SJSA1 (cell line): ENCODE results near the gene SUSD3. TPM values are rescaled to one million over a fixed set of nuclear protein-coding genes. Genes with fewer than 3 reads are reported as not detected.

Source experiments
- DNase-seq, 2 experiments: peaks; one replicate each; pipeline ENCODE4 v3.0.0-alpha.2; 2015 to 2020; ENCODE audit warnings: low spot score in 2 of 2, low read depth in 1 of 2
- H3K27ac ChIP-seq: fragments of 250-450 bp; sonication (Bioruptor Pico); 2 replicates; pipeline ENCODE4 v1.5.1; 2020; ENCODE audit warnings: mild to moderate bottlenecking, moderate library complexity
- H3K27me3 ChIP-seq: fragments of 250-450 bp; sonication (Bioruptor Pico); replicated peaks from 2 replicates; pipeline ENCODE4 v1.5.1; 2020; ENCODE audit warnings: mild to moderate bottlenecking, moderate library complexity
- H3K36me3 ChIP-seq: fragments of 250-450 bp; sonication (Bioruptor Pico); 2 replicates; pipeline ENCODE4 v1.5.1; 2020; ENCODE audit warnings: mild to moderate bottlenecking
- H3K4me1 ChIP-seq: fragments of 250-450 bp; sonication (Bioruptor Pico); replicated peaks from 2 replicates; pipeline ENCODE4 v1.6.1; 2021; ENCODE audit warnings: mild to moderate bottlenecking
- H3K4me3 ChIP-seq: fragments of 250-450 bp; sonication (Bioruptor Pico); 2 replicates; pipeline ENCODE4 v1.5.1; 2020; ENCODE audit warnings: mild to moderate bottlenecking
- H3K9me3 ChIP-seq: fragments of 250-450 bp; sonication (Bioruptor Pico); replicated peaks from 2 replicates; pipeline ENCODE4 v1.5.1; 2020; ENCODE audit warnings: mild to moderate bottlenecking
- total RNA-seq: library from RNA; depleted of rRNA; stranded (reverse); fragments of >200 nt; shearing (Covaris generic); gene quantifications from 2 replicates; pipeline ENCODE4 v1.2.3, GENCODE V29; 2014

Gene SUSD3
- total RNA-seq, 1 experiment from 2014 or later = not detected

DNA sequence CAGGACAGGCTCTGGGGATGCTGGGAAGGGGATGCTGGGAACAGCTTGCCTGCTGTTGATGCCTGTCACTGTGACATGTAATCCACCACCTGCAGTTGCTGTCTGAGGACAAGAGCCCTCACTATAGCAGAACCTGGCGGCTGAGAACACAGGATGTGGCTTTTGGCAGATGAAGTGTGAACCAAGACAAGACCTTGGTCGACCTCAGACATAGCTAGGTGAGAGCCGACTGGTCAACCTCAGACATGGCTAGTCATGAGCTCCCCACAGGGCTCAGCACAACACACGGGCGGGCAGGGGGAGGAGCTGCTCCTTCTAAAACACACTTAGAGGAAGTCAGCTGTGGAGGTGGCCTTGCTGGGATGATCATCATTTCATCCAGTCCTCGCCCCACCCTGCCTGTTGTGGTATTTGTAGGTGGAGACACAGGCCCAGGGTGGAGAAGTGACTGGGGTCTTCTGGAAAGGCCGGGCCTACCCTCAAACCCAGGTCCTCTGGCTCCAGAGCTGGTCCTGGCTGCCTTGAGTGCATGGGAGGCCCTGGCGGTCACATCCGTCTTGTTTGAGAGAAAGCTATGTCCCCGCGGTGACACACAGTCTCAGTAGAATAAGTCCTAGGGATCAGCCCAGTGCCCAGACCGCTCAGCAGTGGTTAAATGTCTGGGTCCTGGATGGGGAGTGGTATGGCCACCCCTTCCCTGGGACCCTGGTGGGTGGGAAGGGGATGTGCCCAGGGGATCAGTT lies 6.1 kb downstream of the SUSD3 start:
- no peaks in the 10 kb centered on the region for H3K27me3 ChIP-seq
- no peaks in the 10 kb centered on the region for H3K36me3 ChIP-seq
- H3K4me1 ChIP-seq = no peaks in the 10 kb centered on the region
- no peak for DNase-seq
- H3K9me3 ChIP-seq = no peaks in the 10 kb centered on the region
- H3K27ac ChIP-seq = no peak overlapping the region
- H3K4me3 ChIP-seq = no peak overlapping the region

DNA sequence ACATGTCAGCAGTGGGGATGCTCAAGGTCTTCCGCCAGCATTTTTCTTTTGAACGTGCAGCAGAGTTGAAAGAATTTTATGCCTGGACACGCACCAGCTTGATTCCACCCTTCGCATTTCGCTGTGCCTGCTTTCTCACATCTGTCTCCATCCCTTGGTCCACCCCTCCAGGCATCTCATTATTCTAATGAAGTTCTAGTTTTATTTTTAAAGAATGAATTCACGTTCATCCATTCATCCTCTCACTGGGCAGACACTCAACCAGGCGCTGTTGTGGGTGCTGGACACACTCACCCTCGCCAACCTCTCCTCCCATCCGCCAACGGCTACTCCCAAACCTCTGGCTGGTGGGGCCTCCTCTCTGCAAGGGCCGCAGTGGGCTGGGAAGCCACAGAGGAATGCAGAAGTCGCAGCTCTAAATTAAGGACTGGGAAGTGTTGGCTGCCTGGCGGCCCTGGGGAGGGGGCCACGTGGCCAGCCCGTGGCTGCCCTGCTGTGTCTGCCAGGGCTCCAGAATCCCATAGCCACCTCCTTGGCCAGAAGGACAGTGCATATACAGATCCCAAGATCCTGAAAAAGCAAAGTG lies 6.7 kb downstream of the SUSD3 start:
- no peak for DNase-seq
- Histone ChIP-seq H3K4me1 (no peaks in the 10 kb centered on the region), H3K27me3 (no peaks in the 10 kb centered on the region), H3K27ac (no peak overlapping the region), H3K4me3 (no peak overlapping the region), H3K9me3 (no peaks in the 10 kb centered on the region), H3K36me3 (no peaks in the 10 kb centered on the region)

DNA sequence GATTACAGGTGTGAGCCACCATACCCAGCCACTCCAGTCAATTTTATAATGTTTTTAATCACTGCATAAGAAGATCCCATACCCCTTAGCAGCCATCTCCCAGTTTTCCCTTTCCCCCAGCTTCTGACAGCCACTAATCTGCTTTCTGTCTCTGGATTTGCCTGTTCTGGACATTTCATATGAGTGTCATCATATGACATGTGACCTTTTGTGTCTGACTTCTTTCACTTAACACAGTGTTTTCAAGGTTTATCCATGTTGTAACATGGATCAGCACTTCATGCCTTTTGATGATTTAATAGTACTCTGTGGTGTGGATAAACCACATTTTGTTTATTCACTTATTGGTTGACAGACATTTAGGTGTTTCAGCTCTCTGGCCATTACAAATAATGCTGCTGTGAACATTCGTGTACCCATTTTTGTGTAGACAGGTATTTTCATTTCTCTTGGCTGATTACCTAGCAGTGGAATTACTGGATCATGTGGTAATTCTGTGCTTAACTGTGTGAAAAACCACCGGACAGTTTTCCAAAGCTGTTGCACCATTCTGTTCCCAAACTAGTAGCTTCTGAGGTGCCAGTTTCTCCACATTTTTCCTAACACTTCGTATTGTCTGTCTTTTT lies 8.6 kb downstream of the SUSD3 start:
- no peak for DNase-seq
- Histone ChIP-seq H3K4me1 (no peaks in the 10 kb centered on the region), H3K36me3 (no peaks in the 10 kb centered on the region), H3K27me3 (no peaks in the 10 kb centered on the region), H3K4me3 (no peak overlapping the region), H3K9me3 (no peaks in the 10 kb centered on the region), H3K27ac (no peak overlapping the region)

DNA sequence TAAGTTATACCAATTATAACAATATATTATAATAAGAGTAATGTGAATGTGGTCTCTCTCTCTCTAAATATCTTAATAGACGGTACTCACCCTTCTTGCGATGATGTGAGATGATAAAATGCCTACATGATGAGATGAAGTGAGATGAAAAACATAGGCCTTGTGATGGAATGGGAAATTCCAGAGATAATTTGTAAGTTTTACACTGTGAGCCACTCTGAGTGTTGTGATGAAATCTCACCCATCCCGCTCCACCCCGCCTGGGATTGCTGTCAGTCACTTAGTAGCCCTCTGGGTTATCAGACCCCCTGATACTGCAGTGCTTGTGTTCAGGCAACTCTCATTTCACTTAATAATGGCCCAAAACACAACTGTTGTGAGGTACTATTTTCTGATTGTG lies 10.5 kb downstream of the SUSD3 start:
- Histone ChIP-seq H3K27ac (no peak overlapping the region), H3K9me3 (no peaks in the 10 kb centered on the region), H3K27me3 (no peaks in the 10 kb centered on the region), H3K4me1 (0 out of 2 replicates have a peak, but pooled peaks cover 6% of the 10 kb centered on the region), H3K36me3 (no peaks in the 10 kb centered on the region), H3K4me3 (no peak overlapping the region)
- no peak for DNase-seq

DNA sequence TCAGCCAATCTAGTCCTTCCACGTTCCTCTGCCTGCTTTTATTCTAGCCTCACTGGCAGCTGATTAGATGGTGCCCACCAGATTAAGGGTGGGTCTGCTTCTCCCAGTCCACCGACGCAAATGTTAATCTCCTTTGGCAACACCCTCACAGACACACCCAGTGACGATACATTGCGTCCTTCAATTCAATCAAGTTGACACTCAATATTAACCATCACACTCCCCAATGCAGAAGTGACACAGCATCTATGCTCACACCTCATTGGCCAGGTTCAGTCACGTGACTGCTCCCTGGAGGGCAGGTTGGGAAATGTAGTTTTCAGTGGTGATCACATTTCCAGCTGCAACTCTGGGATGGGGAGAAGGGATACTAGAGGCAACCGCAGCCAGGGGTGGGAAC lies 13.0 kb downstream of the SUSD3 start:
- H3K9me3 ChIP-seq = no peaks in the 10 kb centered on the region
- no peak overlapping the region for H3K27ac ChIP-seq
- H3K36me3 ChIP-seq = no peaks in the 10 kb centered on the region
- H3K27me3 ChIP-seq = no peaks in the 10 kb centered on the region
- DNase-seq = no peak
- no peak overlapping the region for H3K4me3 ChIP-seq
- H3K4me1 ChIP-seq = 0 out of 2 replicates have a peak, but pooled peaks cover 6% of the 10 kb centered on the region

GRCh38 chr9:93072383-93072795 lies 13.9 kb downstream of the SUSD3 start:
- no peaks in the 10 kb centered on the region for H3K27me3 ChIP-seq
- no peaks in the 10 kb centered on the region for H3K36me3 ChIP-seq
- H3K9me3 ChIP-seq = no peaks in the 10 kb centered on the region
- no peak overlapping the region for H3K4me3 ChIP-seq
- no peak overlapping the region for H3K27ac ChIP-seq
- DNase-seq = no peak
- 0 out of 2 replicates have a peak, but pooled peaks cover 6% of the 10 kb centered on the region for H3K4me1 ChIP-seq

GRCh38 chr9:93076101-93076791 lies 17.7 kb downstream of the SUSD3 start:
- no peaks in the 10 kb centered on the region for H3K36me3 ChIP-seq
- no peak overlapping the region for H3K27ac ChIP-seq
- no peak for DNase-seq
- H3K9me3 ChIP-seq = no peaks in the 10 kb centered on the region
- H3K27me3 ChIP-seq = no peaks in the 10 kb centered on the region
- no peak overlapping the region for H3K4me3 ChIP-seq
- H3K4me1 ChIP-seq = 0 out of 2 replicates have a peak, but pooled peaks cover 6% of the 10 kb centered on the region

DNA sequence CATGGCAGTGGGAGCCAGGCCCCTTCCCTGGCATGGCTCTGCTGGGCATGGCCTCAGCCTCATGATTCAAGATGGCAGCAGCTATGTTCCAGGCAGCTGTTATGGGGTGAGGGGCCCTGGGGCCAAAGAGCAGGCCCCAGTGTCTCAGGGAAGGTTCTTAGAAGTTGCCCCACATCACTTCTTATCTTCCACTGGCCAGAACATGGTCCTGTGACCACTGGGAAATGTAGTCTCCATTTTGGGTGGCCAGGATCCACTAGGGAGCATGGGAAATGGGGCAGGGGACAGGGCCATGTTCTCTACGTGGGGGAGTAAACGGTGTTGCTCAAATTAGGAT lies 18.3 kb downstream of the SUSD3 start:
- Histone ChIP-seq H3K36me3 (no peaks in the 10 kb centered on the region), H3K27ac (no peak overlapping the region), H3K27me3 (no peaks in the 10 kb centered on the region), H3K4me3 (no peak overlapping the region), H3K4me1 (peaks cover 9% of the 10 kb centered on the region; the same call in 1 of the 2 replicates), H3K9me3 (no peaks in the 10 kb centered on the region)
- no peak for DNase-seq

- Histone ChIP-seq H3K9me3 (no peaks in the 10 kb centered on the region), H3K4me1 (peaks cover 9% of the 10 kb centered on the region; the same call in 1 of the 2 replicates), H3K27ac (no peak overlapping the region), H3K36me3 (no peaks in the 10 kb centered on the region), H3K27me3 (no peaks in the 10 kb centered on the region), H3K4me3 (no peak overlapping the region)
- DNase-seq = no peak
These were observed 18.9 kb downstream of the SUSD3 start for GRCh38 chr9:93077367-93077766.

- Histone ChIP-seq H3K36me3 (no peaks in the 10 kb centered on the region), H3K4me1 (peaks cover 5% of the 10 kb centered on the region; the same call in 1 of the 2 replicates), H3K4me3 (no peak overlapping the region), H3K9me3 (no peaks in the 10 kb centered on the region), H3K27me3 (no peaks in the 10 kb centered on the region), H3K27ac (no peak overlapping the region)
- no peak for DNase-seq
These were observed 19.3 kb downstream of the SUSD3 start for GRCh38 chr9:93077811-93078210.

DNA sequence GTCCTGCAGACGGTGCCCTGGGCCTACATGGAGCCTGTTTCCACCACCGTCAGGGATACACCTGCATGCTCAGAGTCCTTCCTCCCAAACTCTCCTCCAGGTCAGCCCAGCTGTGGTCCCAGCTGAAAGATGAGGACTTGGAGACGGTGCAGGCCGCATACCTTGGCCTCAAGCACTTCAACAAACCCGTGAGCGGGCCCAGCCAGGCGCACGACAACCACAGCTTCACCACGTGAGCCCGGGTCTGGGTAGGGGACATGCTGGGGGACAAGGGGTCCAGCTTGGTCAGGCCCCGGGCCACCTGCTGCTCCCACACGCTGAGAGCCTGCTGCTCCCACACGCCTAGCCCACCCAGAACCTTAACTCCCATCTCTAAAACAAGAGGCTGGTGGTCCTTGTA lies 20.9 kb downstream of the SUSD3 start:
- no peak overlapping the region for H3K4me3 ChIP-seq
- no peak for DNase-seq
- no peaks in the 10 kb centered on the region for H3K27me3 ChIP-seq

GRCh38 chr9:93080406-93080805 lies 21.9 kb downstream of the SUSD3 start:
- no peak overlapping the region for H3K27ac ChIP-seq
- DNase-seq = no peak
- H3K27me3 ChIP-seq = no peaks in the 10 kb centered on the region

More for the DNA sequence above, 20.9 kb downstream of the SUSD3 start:
- H3K36me3 ChIP-seq = no peaks in the 10 kb centered on the region
- H3K27ac ChIP-seq = no peak overlapping the region
- peaks cover 5% of the 10 kb centered on the region; the same call in 1 of the 2 replicates for H3K4me1 ChIP-seq
- H3K9me3 ChIP-seq = no peaks in the 10 kb centered on the region

GRCh38 chr9:93081081-93081529 lies 22.6 kb downstream of the SUSD3 start:
- no peak overlapping the region for H3K4me3 ChIP-seq
- H3K9me3 ChIP-seq = no peaks in the 10 kb centered on the region
- H3K27me3 ChIP-seq = no peaks in the 10 kb centered on the region
- no peak overlapping the region for H3K27ac ChIP-seq
- no peak for DNase-seq
- no peaks in the 10 kb centered on the region for H3K36me3 ChIP-seq
- H3K4me1 ChIP-seq = peaks cover 5% of the 10 kb centered on the region; the same call in 1 of the 2 replicates

More at GRCh38 chr9:93080406-93080805, 21.9 kb downstream of the SUSD3 start:
- Histone ChIP-seq H3K4me1 (peaks cover 5% of the 10 kb centered on the region; the same call in 1 of the 2 replicates), H3K4me3 (no peak overlapping the region), H3K9me3 (no peaks in the 10 kb centered on the region), H3K36me3 (no peaks in the 10 kb centered on the region)
